Right atrium auricular region (tissue), 2 donors: ENCODE results near the gene ZNF460. TPM values are rescaled to one million over a fixed set of nuclear protein-coding genes. Genes with fewer than 3 reads are reported as not detected.
"Not testable (repeated sequence)": the region's sequence is repeated elsewhere in the genome, so short reads cannot be mapped to it uniquely, and the experiment has no call there.

Source experiments
- DNase-seq: peaks from one replicate; pipeline ENCODE4 v3.0.0-alpha.2; 2019; ENCODE audit warnings: low spot score
- H3K27ac ChIP-seq, 2 donors: fragments of 200-600 bp; sonication (generic); 1 replicate in 1 of 2; 2 replicates in 1 of 2; pipeline ENCODE4 v1.5.1; 2016 to 2019
- H3K27me3 ChIP-seq, 2 donors: fragments of 200-600 bp; sonication (generic); one replicate each; pipeline versions ENCODE4 v1.5.1 to v1.6.0; 2017 to 2019
- H3K36me3 ChIP-seq: fragments of 200-600 bp; sonication (generic); one replicate; pipeline ENCODE4 v1.5.1; 2016
- H3K4me1 ChIP-seq, 2 donors: fragments of 200-600 bp; sonication (generic); one replicate each; pipeline versions ENCODE4 v1.5.1 to v1.6.0; 2017 to 2019
- H3K4me3 ChIP-seq, 2 donors: fragments of 200-600 bp; sonication (generic); 1 replicate in 1 of 2; 2 replicates in 1 of 2; pipeline ENCODE4 v1.5.1; 2017 to 2019; ENCODE audit warnings: mild to moderate bottlenecking in 1 of 2, moderate library complexity in 1 of 2
- H3K9me3 ChIP-seq, 2 donors: fragments of 200-600 bp; sonication (generic); one replicate each; pipeline ENCODE4 v1.5.1; 2019
- CTCF ChIP-seq, 2 donors: fragments of 200-600 bp; sonication (generic); IDR thresholded peaks; one replicate each; pipeline ENCODE4 v1.5.1; 2019; ENCODE audit warnings: antibody characterized with exemption in 2 of 2
- total RNA-seq, 2 donors: library from RNA; depleted of rRNA; stranded (reverse); fragments of >200 nt; gene quantifications; one replicate each; pipeline ENCODE4 v1.1.0, GENCODE V29; 2016

Gene ZNF460
- total RNA-seq, 2 donors from 2014 or later: 34.7 to 38.3 TPM

DNA sequence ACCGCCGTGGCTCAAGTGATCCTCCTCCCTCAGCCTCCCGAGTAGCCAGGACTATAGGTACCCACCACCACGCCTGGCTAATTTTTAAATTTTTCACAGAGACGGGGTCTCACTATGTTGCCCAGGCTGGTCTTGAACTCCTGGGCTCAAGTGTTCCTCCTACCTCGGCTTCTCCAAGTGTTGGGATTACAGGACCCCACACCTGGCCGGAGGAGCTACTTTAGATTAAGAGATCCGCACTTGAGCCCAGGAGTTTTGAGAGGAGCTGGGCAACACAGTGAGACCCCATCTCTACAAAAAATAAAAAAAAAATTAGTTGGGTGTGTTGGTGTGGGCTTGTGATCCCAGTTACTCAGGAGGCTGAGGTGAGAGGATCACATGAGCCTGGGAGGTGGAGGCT lies 9.0 kb upstream of the ZNF460 start:
- Histone ChIP-seq H3K4me3 (no peak overlapping the region), H3K27me3 (no peaks in the 10 kb centered on the region), H3K9me3 (no peaks in the 10 kb centered on the region), H3K4me1 (no peaks in the 10 kb centered on the region), H3K27ac (no peak overlapping the region), H3K36me3 (peaks cover 7% of the 10 kb centered on the region)
- TF ChIP-seq CTCF (IDR thresholded peaks at IDR 0.05): no peak
- DNase-seq: no peak

DNA sequence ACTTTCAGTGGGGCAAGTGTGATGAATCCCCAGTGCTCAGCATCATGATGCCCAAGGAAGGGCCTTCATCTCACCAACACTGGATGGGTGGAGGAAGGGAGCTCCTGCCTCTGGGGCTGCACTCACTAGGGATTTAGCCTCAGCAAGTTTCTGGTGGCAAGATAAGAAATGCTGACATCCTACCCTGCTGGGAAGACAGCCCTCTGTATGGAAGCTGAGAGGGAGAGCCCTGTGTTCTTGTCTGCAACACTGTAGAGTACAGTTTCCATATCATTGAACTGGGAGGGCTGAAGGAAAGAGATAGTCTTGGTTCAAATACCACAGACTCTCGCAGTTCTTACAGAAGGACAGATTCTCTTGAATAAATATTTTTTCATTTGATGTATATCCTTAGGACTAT lies 7.3 kb upstream of the ZNF460 start:
- no peak overlapping the region for H3K4me3 ChIP-seq
- DNase-seq: no peak
- peaks cover 7% of the 10 kb centered on the region for H3K36me3 ChIP-seq
- H3K4me1 ChIP-seq: no peaks in the 10 kb centered on the region
- no peak for TF ChIP-seq CTCF (IDR thresholded peaks at IDR 0.05)
- H3K9me3 ChIP-seq: no peaks in the 10 kb centered on the region
- H3K27ac ChIP-seq: no peak overlapping the region
- no peaks in the 10 kb centered on the region for H3K27me3 ChIP-seq

- H3K4me1 ChIP-seq: peaks cover 0 to 7% of the 10 kb centered on the region in 2 donors
- TF ChIP-seq CTCF (IDR thresholded peaks at IDR 0.05): no peak
- no peak overlapping the region for H3K27ac ChIP-seq
- DNase-seq: no peak
- no peak overlapping the region for H3K4me3 ChIP-seq
- H3K36me3 ChIP-seq: no peaks in the 10 kb centered on the region
- H3K27me3 ChIP-seq: no peaks in the 10 kb centered on the region
- H3K9me3 ChIP-seq: no peaks in the 10 kb centered on the region
These were observed 3.9 kb upstream of the ZNF460 start for GRCh38 chr19:57276430-57276829.

- not testable (repeated sequence) for DNase-seq, H3K27me3 ChIP-seq, H3K9me3 ChIP-seq, H3K36me3 ChIP-seq, H3K27ac ChIP-seq, H3K4me3 ChIP-seq
- H3K4me1 ChIP-seq: peaks cover 0 to 27% of the 10 kb centered on the region in 2 donors
These were observed 1.8 kb upstream of the ZNF460 start for GRCh38 chr19:57278481-57278880.

GRCh38 chr19:57279418-57280164 lies 694 bp upstream of the ZNF460 start:
- no peaks in the 10 kb centered on the region for H3K9me3 ChIP-seq
- peak; percentile 13 to 67 for TF ChIP-seq CTCF (IDR thresholded peaks at IDR 0.05)
- no peaks in the 10 kb centered on the region for H3K27me3 ChIP-seq
- H3K36me3 ChIP-seq: peaks cover 8% of the 10 kb centered on the region
- H3K4me1 ChIP-seq: peaks cover 0 to 37% of the 10 kb centered on the region in 2 donors
- H3K27ac ChIP-seq: peak overlapping the region; percentile 99 to 100
- peak overlapping the region; percentile 96 to 99 for H3K4me3 ChIP-seq
- peak; percentile 96 for DNase-seq

GRCh38 chr19:57280962-57281400 lies 696 bp downstream of the ZNF460 start:
- peak overlapping the region; percentile 96 to 99 for H3K4me3 ChIP-seq
- peak overlapping the region; percentile 99 to 100 for H3K27ac ChIP-seq
- H3K36me3 ChIP-seq: peaks cover 21% of the 10 kb centered on the region
- no peak for DNase-seq
- no peaks in the 10 kb centered on the region for H3K9me3 ChIP-seq
- H3K4me1 ChIP-seq: peaks cover 0 to 49% of the 10 kb centered on the region in 2 donors
- TF ChIP-seq CTCF (IDR thresholded peaks at IDR 0.05): no peak
- no peaks in the 10 kb centered on the region for H3K27me3 ChIP-seq
